ENCODE results near the gene CYP20A1.

Gene CYP20A1

GRCh38 chr2:203238704-203239526, at the start of gene CYP20A1 (continued):
- no peak for TF ChIP-seq ZNF488 (tag by site-specific recombination; IDR thresholded peaks at IDR 0.05)
- TF ChIP-seq KLF1 (tag by site-specific recombination; IDR thresholded peaks at IDR 0.05), result peak; percentile 84
- peak; percentile 94 for TF ChIP-seq KLF16 (tag by site-specific recombination; IDR thresholded peaks at IDR 0.05)
- no peak for TF ChIP-seq ZNF707 (tag by site-specific recombination; IDR thresholded peaks at IDR 0.05)
- TF ChIP-seq BCL11B (tag by site-specific recombination; IDR thresholded peaks at IDR 0.05; ENCODE audit: low read depth), result 0 out of 2 replicates have a peak, but pooled peaks have one; percentile 12
- no peak for TF ChIP-seq ZNF571 (tag by site-specific recombination; IDR thresholded peaks at IDR 0.05)
- TF ChIP-seq ZNF169 (tag by site-specific recombination; IDR thresholded peaks at IDR 0.05), result no peak
- no peak for TF ChIP-seq ZNF114 (tag by site-specific recombination; IDR thresholded peaks at IDR 0.05)
- peak; percentile 79 for TF ChIP-seq SP7 (tag by site-specific recombination; IDR thresholded peaks at IDR 0.05)
- TF ChIP-seq TRIM28 (IDR thresholded peaks at IDR 0.05; ENCODE audit: borderline replicate concordance, low read length), result no peak
- no peak; the same call in 1 of the 2 replicates for TF ChIP-seq YY1 (tag by site-specific recombination; IDR thresholded peaks at IDR 0.05)
- no peak for TF ChIP-seq ZNF747 (tag by site-specific recombination; IDR thresholded peaks at IDR 0.05)
- peak; percentile 98 for TF ChIP-seq ZBTB17 (tag by site-specific recombination; IDR thresholded peaks at IDR 0.05)
- 0 out of 2 replicates have a peak, but pooled peaks have one; percentile 38 for TF ChIP-seq WT1 (tag by site-specific recombination; IDR thresholded peaks at IDR 0.05)
- no peak for TF ChIP-seq ZNF350 (tag by site-specific recombination; IDR thresholded peaks at IDR 0.05)
- TF ChIP-seq ZBTB11 (tag by site-specific recombination; conservative IDR thresholded peaks at IDR 0.05; ENCODE audit: low read depth), result peak; percentile 55; the same call in 1 of the 2 replicates
- no peak for TF ChIP-seq ZNF48 (tag by site-specific recombination; IDR thresholded peaks at IDR 0.05)
- TF ChIP-seq PRDM4 (tag by site-specific recombination; IDR thresholded peaks at IDR 0.05), result no peak
- peak; percentile 61; the same call in 1 of the 2 replicates for TF ChIP-seq ZBTB48 (tag by site-specific recombination; IDR thresholded peaks at IDR 0.05)
- no peak for TF ChIP-seq REPIN1 (tag by site-specific recombination; IDR thresholded peaks at IDR 0.05; ENCODE audit: low read depth)
- TF ChIP-seq GLIS1 (tag by site-specific recombination; IDR thresholded peaks at IDR 0.05), result peak; percentile 79
- TF ChIP-seq ZNF585B (tag by site-specific recombination; IDR thresholded peaks at IDR 0.05), result no peak
- no peak for TF ChIP-seq HOXD13 (CRISPR knock-in tag; IDR thresholded peaks at IDR 0.05; ENCODE audit: borderline replicate concordance)
- peak; percentile 83; the same call in 1 of the 2 replicates for TF ChIP-seq ZNF76 (tag by site-specific recombination; IDR thresholded peaks at IDR 0.05; ENCODE audit: borderline replicate concordance, low read depth)
- no peak for TF ChIP-seq ZNF654 (tag by site-specific recombination; IDR thresholded peaks at IDR 0.05; ENCODE audit: low read depth)
- no peak for TF ChIP-seq ZNF670 (tag by site-specific recombination; IDR thresholded peaks at IDR 0.05; ENCODE audit: low read depth)
- peak; percentile 95 for TF ChIP-seq ZBTB20 (tag by site-specific recombination; IDR thresholded peaks at IDR 0.05)
- no peak for TF ChIP-seq ZNF426 (tag by site-specific recombination; IDR thresholded peaks at IDR 0.05)
- TF ChIP-seq REST (tag by site-specific recombination; IDR thresholded peaks at IDR 0.05), result no peak
- no peak for TF ChIP-seq ZNF302 (tag by site-specific recombination; IDR thresholded peaks at IDR 0.05; ENCODE audit: low read depth)
- TF ChIP-seq ZNF394 (tag by site-specific recombination; IDR thresholded peaks at IDR 0.05; ENCODE audit: borderline replicate concordance), result peak; percentile 38; the same call in 1 of the 2 replicates

Data from HEK293 (cell line).